ENCODE data around the gene ATP2A3. TPM values are rescaled to one million over a fixed set of nuclear protein-coding genes. Genes with fewer than 3 reads are reported as not detected.

The ATP2A3 gene
- total RNA-seq, 1 experiment from 2014 or later, result 13.3 TPM

- no peak overlapping the region for H3K4ac ChIP-seq (ENCODE audit: low read depth, low read length)
- no peak overlapping the region for H3K14ac ChIP-seq (ENCODE audit: insufficient read depth, low read length)
- no peaks in the 10 kb centered on the region for H3K9me3 ChIP-seq (ENCODE audit: control insufficient read depth, low read depth, low read length)
- no peak for TF ChIP-seq CTCF (conservative IDR thresholded peaks at IDR 0.05)
- H3K27ac ChIP-seq (ENCODE audit: insufficient read length, low read depth, low read length), result no peak overlapping the region
- Mint-ChIP-seq H3K4me3 (no peak overlapping the region), H3K9me3 (no peaks in the 10 kb centered on the region), H3K27me3 (ENCODE audit: low read depth) (no peaks in the 10 kb centered on the region), H3K27ac (peak overlapping the region in 2 of 3 experiments; percentile 48 to 81; a peak in 2 of 7 replicates), H3K36me3 (ENCODE audit: insufficient read depth in 1 of 3, low read depth in 3 of 3) (0 out of 7 replicates have a peak, but pooled peaks cover 0 to 3% (median 0%) of the 10 kb centered on the region in 3 experiments), H3K4me1 (peaks cover 9 to 27% of the 10 kb centered on the region in 2 experiments; a peak in 3 of 4 replicates)
- no peaks in the 10 kb centered on the region for H3K23me2 ChIP-seq (ENCODE audit: insufficient read length, low read depth, low read length, poor library complexity, severe bottlenecking)
- no peak for DNase-seq
- no CpG with 5 or more reads among the region's 15 CpGs for WGBS (ENCODE audit: extremely low coverage, insufficient read length, low lambda C conversion rate)
- no peak overlapping the region for H4K91ac ChIP-seq (ENCODE audit: insufficient read length, low read depth, low read length)
- H3K79me1 ChIP-seq (ENCODE audit: insufficient read depth, low read depth, low read length, poor library complexity, severe bottlenecking), result no peaks in the 10 kb centered on the region
- no peak overlapping the region for H2BK120ac ChIP-seq (ENCODE audit: low read depth, low read length, poor library complexity, severe bottlenecking)
- no peak overlapping the region for H2BK5ac ChIP-seq (ENCODE audit: insufficient read length, low read length)
- no peak overlapping the region for H2AFZ ChIP-seq (ENCODE audit: low read length)
- H3K27me3 ChIP-seq (ENCODE audit: insufficient read depth, low read length), result no peaks in the 10 kb centered on the region
- no peak overlapping the region for H2BK20ac ChIP-seq (ENCODE audit: low read depth, low read length, poor library complexity, severe bottlenecking)
- no peaks in the 10 kb centered on the region for H4K20me1 ChIP-seq (ENCODE audit: control insufficient read depth, insufficient read depth, insufficient read length)
- no peak overlapping the region for H3K9ac ChIP-seq (ENCODE audit: extremely low read depth, insufficient read length, low read length)
- H2BK15ac ChIP-seq (ENCODE audit: low read depth, low read length), result no peak overlapping the region
- no peaks in the 10 kb centered on the region for H3K4me1 ChIP-seq (ENCODE audit: insufficient read depth, low read length)
- no peak overlapping the region for H3K4me2 ChIP-seq (ENCODE audit: insufficient read depth, insufficient read length, low read length)
- no peak overlapping the region for H3K23ac ChIP-seq (ENCODE audit: insufficient read length, low read depth, low read length)
- no peak overlapping the region for H2AK5ac ChIP-seq (ENCODE audit: insufficient read length, low read length)
- no peak overlapping the region for H4K5ac ChIP-seq (ENCODE audit: insufficient read length, low read depth, low read length)
- no peak overlapping the region for H3K18ac ChIP-seq (ENCODE audit: insufficient read length, low read depth, low read length)
- H3K79me2 ChIP-seq (ENCODE audit: insufficient read depth, low read length), result no peaks in the 10 kb centered on the region
- H2BK12ac ChIP-seq (ENCODE audit: insufficient read length, low read depth, low read length), result no peak overlapping the region
- no peak overlapping the region for H3K56ac ChIP-seq (ENCODE audit: insufficient read length, low read depth, low read length)
- no peak overlapping the region for H4K8ac ChIP-seq (replicated peaks; ENCODE audit: insufficient read length, low read depth, low read length)
- H3T11ph ChIP-seq (ENCODE audit: low read length), result no peak overlapping the region
These were observed 36.5 kb downstream of the ATP2A3 start for GRCh38 chr17:3927628-3928340.

All from H9 (cell line).